GM19043 (cell line): ENCODE results near the gene KLHL6.
"Not testable (repeated sequence)": the region's sequence is repeated elsewhere in the genome, so short reads cannot be mapped to it uniquely, and the experiment has no call there.

ENCODE experiments used
- ATAC-seq: cut with Tn5 transposase; IDR thresholded peaks from one replicate; pipeline ENCODE4 v1.9.1; 2021; ENCODE audit warnings: low read depth; ENCODE audit not compliant: unreplicated experiment

KLHL6 gene

GRCh38 chr3:183455089-183455488, 100.4 kb downstream of the KLHL6 start:
- no peak for ATAC-seq

DNA sequence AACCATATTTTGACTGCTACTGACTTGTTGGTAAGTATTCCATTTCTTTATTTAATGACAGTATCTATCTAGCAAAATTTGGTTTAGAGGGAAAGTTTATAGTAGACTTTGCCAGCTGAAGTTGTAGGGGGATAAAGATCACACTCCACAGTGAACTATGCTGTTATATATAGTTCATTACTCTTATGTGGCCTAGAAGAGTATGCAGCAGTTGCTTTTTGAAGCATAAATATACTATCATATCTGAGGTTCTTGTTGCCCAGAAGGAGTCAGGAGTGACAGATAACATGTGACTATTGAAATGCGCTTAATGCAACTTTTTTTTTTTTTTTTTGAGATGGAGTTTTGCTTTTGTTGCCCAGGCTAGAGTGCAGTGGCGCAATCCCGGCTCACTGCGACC, 101.4 kb downstream of the KLHL6 start:
- no peak for ATAC-seq

- ATAC-seq, result no peak
Observed at GRCh38 chr3:183449791-183450190, 105.7 kb downstream of the KLHL6 start.

DNA sequence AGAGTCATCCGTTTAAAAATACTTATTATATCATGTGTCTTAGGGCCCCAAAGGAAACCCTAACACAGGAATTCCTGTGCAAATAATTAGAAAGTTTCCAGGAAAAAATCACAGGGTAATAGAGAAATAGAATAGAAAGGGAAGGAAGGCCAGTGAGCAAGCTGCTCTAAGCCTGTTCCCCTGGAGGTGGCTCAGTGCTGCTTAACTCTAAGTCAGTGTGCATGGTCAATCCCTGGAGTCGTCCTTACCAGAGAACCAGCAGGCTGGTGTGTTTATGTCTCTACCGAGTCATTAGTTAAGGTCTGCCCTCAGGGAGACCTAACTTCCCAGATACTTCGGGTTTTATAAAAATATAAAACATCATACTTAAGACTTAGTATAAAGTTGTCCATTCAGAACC, 106.1 kb downstream of the KLHL6 start:
- ATAC-seq, result no peak

DNA sequence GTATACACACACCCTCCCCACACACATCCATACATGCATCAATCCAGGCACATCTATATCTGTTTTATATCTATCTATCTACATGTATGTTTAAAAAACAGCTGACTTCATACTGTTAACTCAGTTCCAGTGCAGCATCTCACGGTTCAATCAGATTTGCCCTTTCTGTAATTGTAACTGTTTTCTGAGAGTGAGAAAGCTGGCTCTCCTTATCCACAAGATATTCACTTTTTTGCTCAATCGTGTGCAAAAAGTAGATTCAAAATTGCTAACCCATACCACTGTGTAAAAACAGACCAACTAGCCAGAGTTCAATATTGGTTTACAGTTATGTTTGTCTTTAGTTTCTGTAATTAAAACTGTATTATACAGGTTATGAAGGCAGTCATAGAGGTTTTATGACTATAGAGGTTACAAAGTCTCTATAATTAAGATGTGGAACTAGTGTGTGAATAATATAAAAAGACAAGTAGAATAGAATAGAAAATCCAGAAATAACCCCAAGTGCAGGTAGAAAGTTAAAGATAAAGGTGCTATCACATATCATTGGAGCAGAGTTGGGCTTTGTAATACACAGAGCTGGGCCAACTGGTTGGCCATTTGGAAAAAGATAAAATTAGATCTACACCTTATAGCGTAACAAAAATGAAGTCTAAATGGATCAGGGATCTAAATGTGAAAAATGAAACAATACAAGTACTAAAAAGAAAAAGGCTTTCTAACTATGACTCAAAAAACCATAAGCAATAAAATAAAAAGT, 107.0 kb downstream of the KLHL6 start:
- ATAC-seq, result no peak

- peak; percentile 82 for ATAC-seq
Observed at GRCh38 chr3:183447206-183448001, 108.1 kb downstream of the KLHL6 start.

DNA sequence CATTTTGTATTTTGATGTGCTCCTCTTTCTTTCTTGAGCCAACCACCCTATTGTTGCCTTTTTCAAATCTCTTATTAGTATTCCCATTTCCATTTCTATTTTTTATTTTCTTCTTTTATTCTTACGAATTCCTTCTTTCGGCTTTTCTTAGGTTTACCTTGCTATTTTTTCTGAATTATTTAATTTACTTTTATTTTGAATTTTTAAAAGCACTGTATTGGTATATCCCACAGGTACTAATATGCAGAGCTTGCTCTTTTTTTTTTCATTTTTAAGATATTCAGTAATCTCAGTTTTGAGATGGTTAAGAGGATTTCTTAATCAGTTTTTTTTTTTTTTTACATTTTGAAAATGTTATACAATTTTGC, 108.7 kb downstream of the KLHL6 start:
- no peak for ATAC-seq

DNA sequence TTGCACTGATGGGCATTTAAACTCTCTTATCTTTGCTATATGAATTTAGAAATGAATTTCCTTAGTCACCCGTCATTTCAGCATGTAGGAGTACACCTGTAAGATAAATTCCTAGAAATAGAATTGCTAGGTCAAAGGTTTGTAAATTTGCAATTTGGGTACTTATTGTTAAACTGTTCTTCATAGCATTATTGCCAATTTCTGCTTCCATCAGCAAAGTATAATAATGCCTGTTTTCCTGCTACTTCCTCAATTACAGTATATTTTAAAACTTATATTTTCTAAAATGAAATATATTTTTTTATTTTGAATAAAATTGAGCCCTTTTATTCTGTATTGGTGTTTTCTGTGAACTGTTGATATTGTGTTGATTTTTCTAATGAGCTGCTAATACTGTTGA, 110.8 kb downstream of the KLHL6 start:
- ATAC-seq, result no peak

DNA sequence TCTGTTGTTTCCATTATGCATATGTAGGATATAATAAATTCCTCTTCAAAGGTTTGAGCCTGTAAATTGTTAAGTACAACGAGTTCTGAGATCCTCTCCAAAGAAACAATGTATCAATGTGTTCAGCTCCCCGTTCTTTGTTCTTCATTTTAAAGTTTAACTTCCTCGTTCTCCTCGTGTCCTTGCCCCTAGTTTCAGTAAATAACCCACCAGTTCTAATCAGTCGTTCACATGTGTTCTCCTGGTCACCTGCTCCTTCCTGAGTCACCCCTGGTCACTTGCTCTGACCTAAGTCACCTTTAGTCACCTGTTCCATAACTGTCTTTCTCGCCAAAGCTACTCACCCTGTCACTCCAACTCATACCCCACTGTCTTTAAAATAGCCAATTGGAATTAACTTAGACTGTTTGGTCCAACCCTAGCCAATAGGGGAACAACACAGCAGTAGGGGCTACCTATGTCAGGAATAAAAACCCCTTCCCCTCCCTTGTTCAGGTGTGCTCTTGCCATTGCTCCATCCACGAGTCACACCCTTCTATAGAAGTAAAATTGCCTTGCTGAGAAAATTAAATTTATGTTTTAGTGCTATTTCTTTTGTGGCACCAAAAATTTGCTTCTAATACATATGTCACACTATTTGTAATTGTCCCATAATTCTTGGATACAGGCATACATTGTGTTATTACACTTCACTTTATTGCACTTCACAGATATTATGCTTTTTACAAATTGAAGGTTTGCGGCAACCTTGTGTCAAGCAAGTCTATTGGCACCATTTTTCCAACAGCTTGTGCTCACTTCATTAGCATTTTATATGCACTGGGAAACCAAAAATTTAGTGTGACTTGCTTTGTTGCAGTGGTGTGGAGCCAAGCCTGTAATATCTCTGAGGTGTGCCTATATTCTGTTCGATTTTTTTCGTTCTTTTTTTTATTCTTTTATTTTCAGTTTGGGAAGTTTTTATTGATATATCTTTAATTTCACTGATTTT, 111.8 kb downstream of the KLHL6 start:
- no peak for ATAC-seq

DNA sequence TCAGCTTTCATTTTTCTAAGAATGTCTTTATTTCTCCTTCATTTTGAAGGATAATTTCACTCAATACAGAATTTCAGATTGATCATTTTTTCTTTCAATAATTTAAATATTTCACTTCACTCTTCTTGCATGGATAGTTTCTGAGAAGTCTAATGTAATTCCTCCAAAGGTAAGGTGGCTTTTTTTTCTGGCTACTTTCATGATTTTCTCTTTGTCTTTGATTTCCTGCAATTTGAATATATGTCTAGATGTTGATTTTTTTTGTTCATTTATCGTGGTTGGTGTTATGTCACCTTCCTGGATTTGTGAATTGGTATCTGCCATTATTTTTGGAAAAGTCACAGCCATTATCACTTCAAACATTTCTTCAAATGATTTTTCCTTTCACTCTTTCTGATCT, 112.5 kb downstream of the KLHL6 start:
- no peak for ATAC-seq

GRCh38 chr3:183440521-183440920, 115.0 kb downstream of the KLHL6 start:
- not testable (repeated sequence) for ATAC-seq

DNA sequence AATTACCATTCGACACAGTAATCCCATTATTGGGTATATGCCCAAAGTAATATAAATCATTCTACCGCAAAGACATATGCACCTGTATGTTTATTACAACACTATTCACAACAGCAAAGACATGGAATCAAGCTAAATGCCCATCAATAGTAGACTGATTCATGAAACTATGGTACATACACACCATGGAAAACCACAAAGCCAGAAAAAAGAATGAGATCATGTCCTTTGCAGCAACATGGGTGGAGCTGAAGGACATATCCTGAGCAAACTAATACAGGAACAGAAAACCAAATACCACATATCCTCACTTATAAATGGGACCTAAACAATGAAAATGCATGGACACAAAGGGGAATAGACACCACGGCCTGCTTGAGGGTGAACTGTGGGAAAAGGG, 116.0 kb downstream of the KLHL6 start:
- no peak for ATAC-seq

- no peak for ATAC-seq
Observed at GRCh38 chr3:183438735-183439134, 116.8 kb downstream of the KLHL6 start.

GRCh38 chr3:183437666-183438564, 117.6 kb downstream of the KLHL6 start:
- no peak for ATAC-seq
